Osteocyte (in vitro differentiated cells): ENCODE data around the gene NOVA2. TPM values are rescaled to one million over a fixed set of nuclear protein-coding genes. Genes with fewer than 3 reads are reported as not detected.

Experiments used
- DNase-seq: peaks from one replicate; pipeline ENCODE4 v3.0.0; 2021; ENCODE audit warnings: mixed read lengths; ENCODE audit not compliant: unreplicated experiment; ENCODE audit errors: extremely low spot score
- H3K27ac Mint-ChIP-seq: one replicate; pipeline ENCODE4 v1.8.0; 2021; ENCODE audit warnings: mild to moderate bottlenecking, mixed read lengths; ENCODE audit not compliant: unreplicated experiment
- H3K27me3 Mint-ChIP-seq: one replicate; pipeline ENCODE4 v1.8.0; 2021; ENCODE audit warnings: mixed read lengths; ENCODE audit not compliant: unreplicated experiment
- H3K36me3 Mint-ChIP-seq: one replicate; pipeline ENCODE4 v1.8.0; 2021; ENCODE audit warnings: mixed read lengths; ENCODE audit not compliant: unreplicated experiment
- H3K4me1 Mint-ChIP-seq: one replicate; pipeline ENCODE4 v1.8.0; 2021; ENCODE audit warnings: mixed read lengths; ENCODE audit not compliant: unreplicated experiment
- H3K4me3 Mint-ChIP-seq: one replicate; pipeline ENCODE4 v1.8.0; 2021; ENCODE audit warnings: mild to moderate bottlenecking, moderate library complexity, mixed read lengths; ENCODE audit not compliant: unreplicated experiment
- H3K9me3 Mint-ChIP-seq: one replicate; pipeline ENCODE4 v1.8.0; 2021; ENCODE audit warnings: mixed read lengths; ENCODE audit not compliant: unreplicated experiment
- microRNA-seq: library from miRNA; unstranded; fragments of <30 nt; microRNA quantifications from one replicate; pipeline ENCODE4 v1.1.0, GENCODE V29; 2020; ENCODE audit not compliant: unreplicated experiment
- total RNA-seq: library from RNA; stranded (reverse); gene quantifications from 2 replicates; pipeline ENCODE4 v1.2.1, GENCODE V29; 2021
- TF ChIP-seq, protein P1 (sequence below): fragments of 200-600 bp; sonication (generic); IDR thresholded peaks from 2 replicates; pipeline ENCODE4 v1.5.0; 2021; ENCODE audit warnings: antibody characterized with exemption, mild to moderate bottlenecking, moderate library complexity

Gene NOVA2
- total RNA-seq, 1 donor from 2014 or later, result not detected

DNA sequence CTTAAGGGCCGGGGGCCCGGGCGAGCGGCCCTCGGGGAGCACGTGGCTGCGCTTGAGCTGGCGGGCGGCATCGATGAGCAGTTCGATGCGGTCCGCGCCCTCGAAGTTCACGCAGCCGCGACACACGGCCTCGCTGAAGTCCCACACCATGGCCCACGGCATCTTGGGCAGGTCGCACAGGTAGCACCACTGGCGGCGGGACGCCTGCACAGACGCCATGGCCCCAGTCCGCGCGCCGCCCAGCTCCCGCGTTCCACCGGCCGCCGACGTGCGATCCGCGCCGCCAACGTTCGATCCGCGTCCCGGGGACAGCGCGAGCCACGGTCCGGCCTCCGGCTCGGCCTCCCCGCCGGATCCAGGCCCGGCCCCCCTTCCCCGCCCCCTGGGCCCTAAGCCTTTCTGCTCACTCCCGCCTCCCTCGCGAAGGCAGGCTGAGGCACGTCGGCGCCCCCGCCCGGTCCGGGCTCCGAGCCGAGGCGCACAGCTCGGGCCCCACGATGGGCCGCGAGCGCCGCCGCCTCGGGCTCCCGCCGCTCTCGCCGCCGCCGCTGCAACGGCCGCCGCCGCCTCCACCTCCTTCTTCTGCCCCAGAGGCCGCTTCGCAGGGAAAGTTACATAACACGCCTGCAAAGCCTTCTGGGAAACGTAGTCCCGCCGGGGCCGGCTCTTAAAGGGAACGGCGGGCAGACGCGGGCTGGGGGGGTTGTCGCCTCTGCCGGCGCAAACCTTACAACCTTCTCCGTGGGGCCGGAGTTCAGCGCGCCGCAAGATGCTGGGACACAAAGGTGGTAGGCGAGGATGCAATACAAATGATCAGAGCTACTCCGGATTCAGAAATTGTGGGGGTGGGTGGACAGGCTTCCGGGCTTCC lies 87.9 kb downstream of the NOVA2 start, which contains the start of gene IRF2BP1:
TSS of gene IRF2BP1 (minus strand) at position 586 of the 871 bp plus-strand sequence. CDS start at position 219, 367 bp downstream.
- H3K9me3 Mint-ChIP-seq, result no peaks in the 10 kb centered on the region
- TF ChIP-seq, protein P1, sequence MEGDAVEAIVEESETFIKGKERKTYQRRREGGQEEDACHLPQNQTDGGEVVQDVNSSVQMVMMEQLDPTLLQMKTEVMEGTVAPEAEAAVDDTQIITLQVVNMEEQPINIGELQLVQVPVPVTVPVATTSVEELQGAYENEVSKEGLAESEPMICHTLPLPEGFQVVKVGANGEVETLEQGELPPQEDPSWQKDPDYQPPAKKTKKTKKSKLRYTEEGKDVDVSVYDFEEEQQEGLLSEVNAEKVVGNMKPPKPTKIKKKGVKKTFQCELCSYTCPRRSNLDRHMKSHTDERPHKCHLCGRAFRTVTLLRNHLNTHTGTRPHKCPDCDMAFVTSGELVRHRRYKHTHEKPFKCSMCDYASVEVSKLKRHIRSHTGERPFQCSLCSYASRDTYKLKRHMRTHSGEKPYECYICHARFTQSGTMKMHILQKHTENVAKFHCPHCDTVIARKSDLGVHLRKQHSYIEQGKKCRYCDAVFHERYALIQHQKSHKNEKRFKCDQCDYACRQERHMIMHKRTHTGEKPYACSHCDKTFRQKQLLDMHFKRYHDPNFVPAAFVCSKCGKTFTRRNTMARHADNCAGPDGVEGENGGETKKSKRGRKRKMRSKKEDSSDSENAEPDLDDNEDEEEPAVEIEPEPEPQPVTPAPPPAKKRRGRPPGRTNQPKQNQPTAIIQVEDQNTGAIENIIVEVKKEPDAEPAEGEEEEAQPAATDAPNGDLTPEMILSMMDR, result no peak
- no peaks in the 10 kb centered on the region for H3K27me3 Mint-ChIP-seq
- peak within 1 kb of the TSS; percentile 96 for H3K4me3 Mint-ChIP-seq
- DNase-seq, result peak; percentile 96
- H3K36me3 Mint-ChIP-seq, result peaks cover 7% of the 10 kb centered on the region
- H3K27ac Mint-ChIP-seq, result peak within 1 kb of the TSS; percentile 98
- H3K4me1 Mint-ChIP-seq, result peaks cover 22% of the 10 kb centered on the region

DNA sequence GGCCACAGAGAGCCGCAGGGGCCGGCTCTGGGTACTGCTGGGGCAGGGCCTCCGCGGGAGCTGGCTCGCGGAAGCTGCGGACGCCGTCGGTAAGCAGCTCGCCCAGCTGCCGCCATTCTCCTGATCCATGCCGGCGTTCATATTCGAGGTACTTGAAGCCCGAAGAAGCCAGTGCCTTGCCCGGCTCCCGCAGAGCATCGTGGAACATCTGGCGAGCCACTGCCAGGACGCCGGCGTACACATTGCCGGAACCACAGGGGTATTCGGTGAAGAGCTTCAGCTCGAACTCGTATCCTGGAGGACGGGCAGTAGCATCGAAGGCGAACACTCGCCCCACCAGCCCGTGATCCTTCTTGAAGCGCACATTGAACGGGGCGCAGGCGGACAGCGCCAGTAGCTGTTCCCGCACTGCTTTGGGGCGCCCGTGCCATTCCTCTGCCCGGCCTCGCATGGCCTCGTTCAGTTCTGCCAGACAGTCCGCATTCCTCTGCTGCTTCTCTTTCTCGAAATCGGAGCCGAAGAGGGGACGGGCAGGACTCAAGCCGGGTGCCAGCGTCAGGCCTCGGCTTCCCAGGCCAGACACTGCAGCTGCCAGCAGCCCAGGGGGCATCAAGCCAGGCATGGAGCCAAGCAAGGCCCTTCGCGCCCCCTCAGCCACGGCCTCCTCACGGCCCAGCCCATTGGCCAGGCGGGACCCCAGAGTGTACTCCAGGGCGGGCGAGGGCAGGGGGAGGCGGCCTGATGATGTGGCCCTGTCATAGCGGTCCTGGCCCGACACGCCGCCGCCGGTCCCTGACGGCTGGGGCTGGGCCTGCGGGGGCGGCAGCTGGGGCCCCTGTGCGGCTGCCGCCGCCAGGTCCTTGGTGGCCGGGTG lies 88.7 kb downstream of the NOVA2 start:
- Mint-ChIP-seq H3K27ac (no peak overlapping the region), H3K9me3 (no peaks in the 10 kb centered on the region), H3K36me3 (peaks cover 5% of the 10 kb centered on the region), H3K4me3 (peak overlapping the region; percentile 57), H3K4me1 (peaks cover 22% of the 10 kb centered on the region), H3K27me3 (no peaks in the 10 kb centered on the region)
- TF ChIP-seq, protein P1, result no peak
- no peak for DNase-seq

DNA sequence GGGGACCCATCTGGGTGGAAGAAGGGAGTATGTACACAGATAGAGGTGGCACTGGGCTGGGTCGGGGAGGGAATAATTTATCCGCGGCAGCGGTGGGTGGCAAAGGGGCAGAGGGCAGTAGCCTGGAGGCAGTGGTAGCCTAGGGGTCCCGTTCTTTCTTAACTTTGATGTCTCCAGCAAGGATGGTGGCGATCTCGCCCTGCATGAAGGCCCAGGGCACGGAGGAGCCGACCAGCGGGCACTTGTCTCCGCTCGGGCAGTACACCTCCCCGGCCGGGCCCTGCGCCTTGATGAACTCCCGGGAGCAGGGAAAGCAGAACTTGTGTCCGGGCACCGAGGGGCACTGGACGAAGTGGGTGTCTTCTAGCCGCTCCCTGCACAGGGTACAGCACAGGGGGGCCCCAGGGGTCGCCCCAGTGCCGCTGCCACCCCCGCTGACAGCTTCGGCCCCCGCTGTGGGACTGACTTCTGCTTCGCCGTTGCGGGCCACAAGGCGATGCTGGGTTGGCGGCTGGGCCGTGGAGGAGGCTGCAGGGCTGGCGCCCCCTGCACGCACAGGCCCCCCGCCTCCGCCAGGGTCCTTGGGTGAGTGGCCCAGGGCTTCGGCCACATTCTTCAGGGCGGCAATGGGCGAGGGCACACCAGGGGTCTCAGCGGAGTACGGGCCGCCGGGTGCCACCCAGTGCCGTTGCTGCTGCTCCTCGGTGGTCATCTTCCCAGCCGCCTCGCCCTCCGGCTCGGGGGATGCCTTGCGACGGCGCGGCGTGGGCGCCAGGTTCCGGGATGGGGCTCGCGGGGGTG lies 89.6 kb downstream of the NOVA2 start:
- H3K27ac Mint-ChIP-seq, result no peak overlapping the region

More for the DNA sequence above, 89.6 kb downstream of the NOVA2 start:
- Mint-ChIP-seq H3K4me1 (peaks cover 22% of the 10 kb centered on the region), H3K9me3 (no peaks in the 10 kb centered on the region), H3K36me3 (peaks cover 5% of the 10 kb centered on the region), H3K27me3 (no peaks in the 10 kb centered on the region), H3K4me3 (peak overlapping the region; percentile 69)
- TF ChIP-seq, protein P1, result no peak
- no peak for DNase-seq

Small RNA genes lying within 50 kb of the gene (microRNA-seq; reads per million reads assigned to microRNA genes)
- 107 reads per million, percentile 52 among the genes with 10 or more reads in this experiment for gene MIR769

Other genes with a start within 250 kb of the NOVA2 start
- gene FBXO46, start 243.0 kb downstream of the NOVA2 start, total RNA-seq, result 16.0 and 18.3 TPM in 2 replicates
- gene MEIOSIN, start 240.4 kb downstream of the NOVA2 start, total RNA-seq, result not detected in 2 replicates
- 34.2 and 35.4 TPM in 2 replicates for gene SIX5, start 204.6 kb downstream of the NOVA2 start, total RNA-seq
- gene DMPK, start 191.4 kb downstream of the NOVA2 start, total RNA-seq, result 76.6 and 86.9 TPM in 2 replicates
- gene DMWD, start 181.0 kb downstream of the NOVA2 start, total RNA-seq, result 79.2 and 91.0 TPM in 2 replicates
- gene RSPH6A, start 158.6 kb downstream of the NOVA2 start, total RNA-seq, result 0.30 and 0.42 TPM in 2 replicates
- gene SYMPK, start 110.7 kb downstream of the NOVA2 start, total RNA-seq, result 67.2 and 72.1 TPM in 2 replicates
- gene FOXA3, start 109.5 kb downstream of the NOVA2 start, total RNA-seq, result not detected in 2 replicates
- 29.4 and 30.9 TPM in 2 replicates for gene IRF2BP1, start 87.7 kb downstream of the NOVA2 start, total RNA-seq
- 9.9 and 10.4 TPM in 2 replicates for gene MYPOP, start 71.3 kb downstream of the NOVA2 start, total RNA-seq
- not detected in 2 replicates for gene NANOS2, start 59.1 kb downstream of the NOVA2 start, total RNA-seq
- gene CCDC61, start 21.6 kb upstream of the NOVA2 start, total RNA-seq, result 12.4 and 13.8 TPM in 2 replicates
- not detected in 2 replicates for gene PGLYRP1, start 49.2 kb upstream of the NOVA2 start, total RNA-seq
- not detected in 2 replicates for gene IGFL4, start 67.1 kb upstream of the NOVA2 start, total RNA-seq
- not detected in 2 replicates for gene IGFL3, start 150.8 kb upstream of the NOVA2 start, total RNA-seq
- gene IGFL2, start 174.4 kb upstream of the NOVA2 start, total RNA-seq, result not detected in 2 replicates